Left renal pelvis (tissue), 4 donors: Measurements from ENCODE around the gene CCDC134. TPM values are rescaled to one million over a fixed set of nuclear protein-coding genes. Genes with fewer than 3 reads are reported as not detected.
"Not testable (repeated sequence)": the region's sequence is repeated elsewhere in the genome, so short reads cannot be mapped to it uniquely, and the experiment has no call there.

Experiments used
- DNase-seq, 4 donors: peaks; one replicate each; pipeline ENCODE4 v3.0.0-alpha.2; 2013; ENCODE audit warnings: low read depth in 4 of 4, low spot score in 3 of 4
- polyA plus RNA-seq, 4 donors: library from polyadenylated mRNA; unstranded; fragments of 120-200 nt; gene quantifications; one replicate each; pipeline ENCODE4 v1.2.1, GENCODE V29; 2013; ENCODE audit not compliant: insufficient read length in 4 of 4

CCDC134 gene
- polyA plus RNA-seq, 4 donors, result 5.3 to 10.2 (median 8.2) TPM

- no peak for DNase-seq
Observed at GRCh38 chr22:41840216-41840615, 39.7 kb downstream of the CCDC134 start.

GRCh38 chr22:41841085-41841712, 40.7 kb downstream of the CCDC134 start:
- DNase-seq, result no peak

GRCh38 chr22:41842996-41843970, 42.8 kb downstream of the CCDC134 start:
- DNase-seq, result no peak

GRCh38 chr22:41844036-41844435, 43.6 kb downstream of the CCDC134 start:
- no peak for DNase-seq

- no peak for DNase-seq
Observed at GRCh38 chr22:41844513-41844912, 44.0 kb downstream of the CCDC134 start.

- no peak for DNase-seq
Observed at GRCh38 chr22:41845380-41846267, 45.1 kb downstream of the CCDC134 start.

- DNase-seq, result no peak
Observed at GRCh38 chr22:41846268-41846987, 45.9 kb downstream of the CCDC134 start.

- no peak for DNase-seq
Observed at GRCh38 chr22:41847300-41847699, 46.8 kb downstream of the CCDC134 start.

- DNase-seq, result no peak
Observed at GRCh38 chr22:41848468-41848867, 48.0 kb downstream of the CCDC134 start.

- no peak for DNase-seq
Observed at GRCh38 chr22:41856469-41856868, 56.0 kb downstream of the CCDC134 start.

GRCh38 chr22:41857155-41857859, 56.8 kb downstream of the CCDC134 start:
- peak in 1 of 4 donors; percentile 27 for DNase-seq

- DNase-seq, result no peak
Observed at GRCh38 chr22:41857860-41858199, 57.4 kb downstream of the CCDC134 start.

- DNase-seq, result peak in 1 of 4 donors; percentile 36
Observed at GRCh38 chr22:41862160-41862529, 61.7 kb downstream of the CCDC134 start.

GRCh38 chr22:41862530-41863266, 62.2 kb downstream of the CCDC134 start:
- no peak for DNase-seq

- no peak for DNase-seq
Observed at GRCh38 chr22:41863472-41863871, 63.0 kb downstream of the CCDC134 start.

- DNase-seq, result no peak
Observed at GRCh38 chr22:41868556-41868955, 68.1 kb downstream of the CCDC134 start.

- DNase-seq, result not testable (repeated sequence)
Observed at GRCh38 chr22:41870081-41870480, 69.6 kb downstream of the CCDC134 start.

- DNase-seq, result no peak
Observed at GRCh38 chr22:41870786-41871185, 70.3 kb downstream of the CCDC134 start.

GRCh38 chr22:41873391-41873790, 72.9 kb downstream of the CCDC134 start:
- DNase-seq, result no peak
